A549 (cell line): Measurements from ENCODE around the gene TRERF1. TPM values are rescaled to one million over a fixed set of nuclear protein-coding genes. Genes with fewer than 3 reads are reported as not detected.

Experiments
- ATAC-seq, 2 experiments: fragments of 200-7000 bp in 1 of 2; fragments of >200 bp in 1 of 2; cut with Nextera tagmentation in 1 of 2; cut with Tn5 transposase in 1 of 2; 3 replicates each; pipeline versions ENCODE4 v1.8.0 to v1.9.1; 2018 to 2020; ENCODE audit warnings: mild to moderate bottlenecking in 1 of 2, moderate library complexity in 1 of 2
- CTCF ChIA-PET: fragments of 300-600 bp; sonication (Branson Sonifier 250); formaldehyde crosslinking; extraction: SDS; loops from one replicate; lab custom pipeline; 2021; ENCODE audit warnings: antibody characterized with exemption, inconsistent platforms; lab: Yijun Ruan, JAX
- POLR2A ChIA-PET: fragments of 350-600 bp; formaldehyde crosslinking; extraction: SDS; loops from one replicate; lab custom pipeline; 2021; ENCODE audit warnings: antibody characterized with exemption, inconsistent platforms; lab: Yijun Ruan, JAX
- DNase-seq, 2 experiments: peaks; one replicate each; pipeline versions ENCODE4 v3.0.0 to v3.0.0-alpha.2; 2011 to 2016; ENCODE audit warnings: low read depth in 1 of 2, low spot score in 1 of 2
- FAIRE-seq: peaks from 2 replicates; lab custom pipeline; 2011; peaks lifted over from hg19 to GRCh38; lab: Jason Lieb, UNC
- H3K27ac ChIP-seq, 2 experiments: fragments of >200 bp; sonication (Bioruptor Twin); formaldehyde crosslinking; 3 replicates each; pipeline ENCODE4 v1.5.1; 2016 to 2017
- H3K4me1 ChIP-seq: fragments of >200 bp; sonication (Bioruptor Twin); formaldehyde crosslinking; 3 replicates; pipeline ENCODE4 v1.6.1; 2016
- H3K4me2 ChIP-seq: fragments of >200 bp; sonication (Bioruptor Twin); formaldehyde crosslinking; 3 replicates; pipeline ENCODE4 v1.6.1; 2016
- H3K4me3 ChIP-seq: fragments of >200 bp; sonication (Bioruptor Twin); formaldehyde crosslinking; 3 replicates; pipeline ENCODE4 v1.5.1; 2016
- H3K9me3 ChIP-seq: fragments of >200 bp; sonication (Bioruptor Twin); formaldehyde crosslinking; 3 replicates; pipeline ENCODE4 v1.6.1; 2016
- ATOH8 ChIP-seq: fragments of 250-450 bp; sonication (Bioruptor Pico); IDR thresholded peaks from 2 replicates; pipeline ENCODE4 v1.5.0; 2020; ENCODE audit warnings: low read depth, mild to moderate bottlenecking, moderate library complexity
- BCL3 ChIP-seq: fragments of >200 bp; sonication (Bioruptor Twin); formaldehyde crosslinking; IDR thresholded peaks from 3 replicates; pipeline ENCODE4 v1.6.1; 2016
- CBX2 ChIP-seq: fragments of 200-600 bp; sonication (generic); IDR thresholded peaks from 2 replicates; pipeline ENCODE4 v1.6.1; 2016; ENCODE audit warnings: low read depth, mild to moderate bottlenecking, borderline replicate concordance
- CBX8 ChIP-seq: fragments of 200-600 bp; sonication (generic); IDR thresholded peaks from 2 replicates; pipeline ENCODE4 v1.6.1; 2016
- CHD2 ChIP-seq: fragments of 150-350 bp; IDR thresholded peaks from 2 replicates; pipeline ENCODE4 v1.6.1; 2014; ENCODE audit warnings: low read length; ENCODE audit not compliant: partially characterized antibody
- EHMT2 ChIP-seq: fragments of 200-600 bp; sonication (generic); IDR thresholded peaks from 2 replicates; pipeline ENCODE4 v1.6.1; 2016; ENCODE audit warnings: antibody characterized with exemption, low read depth, mild to moderate bottlenecking, moderate library complexity
- FOSB ChIP-seq: fragments of 250-450 bp; sonication (Bioruptor Pico); IDR thresholded peaks from 2 replicates; pipeline ENCODE4 v1.5.0; 2020; ENCODE audit warnings: mild to moderate bottlenecking, moderate library complexity
- FOSL2 ChIP-seq, 2 experiments: fragments of 450-650 bp in 1 of 2; fragments of >200 bp in 1 of 2; sonication (Bioruptor Twin) in 1 of 2; formaldehyde crosslinking; IDR thresholded peaks; 2 replicates each; pipeline versions ENCODE4 v1.5.0 to v1.6.1; 2016 to 2020; ENCODE audit warnings: mild to moderate bottlenecking in 1 of 2, moderate library complexity in 1 of 2
- FOXS1 ChIP-seq: fragments of 250-450 bp; sonication (Bioruptor Pico); IDR thresholded peaks from 2 replicates; pipeline ENCODE4 v1.5.0; 2020; ENCODE audit warnings: mild to moderate bottlenecking, moderate library complexity
- HEYL ChIP-seq: fragments of 250-450 bp; sonication (Bioruptor Pico); IDR thresholded peaks from 2 replicates; pipeline ENCODE4 v1.8.0; 2021; ENCODE audit warnings: mild to moderate bottlenecking, moderate library complexity
- HMGXB4 ChIP-seq: fragments of 250-450 bp; sonication (Bioruptor Pico); IDR thresholded peaks from 2 replicates; pipeline ENCODE4 v1.5.0; 2021; ENCODE audit warnings: mild to moderate bottlenecking, moderate library complexity, borderline replicate concordance
- HOXB5 ChIP-seq: fragments of 250-450 bp; sonication (Bioruptor Pico); IDR thresholded peaks from 2 replicates; pipeline ENCODE4 v1.5.0; 2020; ENCODE audit warnings: mild to moderate bottlenecking, moderate library complexity
- JUN ChIP-seq, 2 experiments: fragments of >200 bp; sonication (Bioruptor Twin); formaldehyde crosslinking; IDR thresholded peaks; 2 replicates in 1 of 2; 3 replicates in 1 of 2; pipeline ENCODE4 v1.6.1; 2016 to 2017
- MAX ChIP-seq: IDR thresholded peaks from 2 replicates; pipeline ENCODE4 v1.6.1; 2012
- NPAS2 ChIP-seq: fragments of 250-450 bp; sonication (Bioruptor Pico); IDR thresholded peaks from 2 replicates; pipeline ENCODE4 v1.8.0; 2022; ENCODE audit warnings: mild to moderate bottlenecking, moderate library complexity, borderline replicate concordance
- NR3C1 ChIP-seq: fragments of >200 bp; sonication (Bioruptor Twin); formaldehyde crosslinking; IDR thresholded peaks from 3 replicates; pipeline ENCODE4 v1.6.1; 2017
- PBX3 ChIP-seq: IDR thresholded peaks from 2 replicates; pipeline ENCODE4 v1.6.1; 2012
- PHF8 ChIP-seq: fragments of 200-600 bp; sonication (generic); IDR thresholded peaks from 2 replicates; pipeline ENCODE4 v1.6.1; 2016; ENCODE audit warnings: low read depth, mild to moderate bottlenecking, antibody characterized with exemption, moderate library complexity, borderline replicate concordance
- RAD21 ChIP-seq, 2 experiments: fragments of >200 bp in 1 of 2; sonication (Bioruptor Twin) in 1 of 2; formaldehyde crosslinking in 1 of 2; IDR thresholded peaks in 1 of 2; conservative IDR thresholded peaks in 1 of 2; 2 replicates in 1 of 2; 3 replicates in 1 of 2; pipeline ENCODE4 v1.6.1; 2012 to 2018; ENCODE audit warnings: inconsistent platforms in 1 of 2
- RARB ChIP-seq: fragments of 250-450 bp; sonication (Bioruptor Pico); IDR thresholded peaks from 2 replicates; pipeline ENCODE4 v1.8.0; 2021; ENCODE audit warnings: mild to moderate bottlenecking, moderate library complexity
- RCOR1 ChIP-seq: fragments of 150-350 bp; IDR thresholded peaks from 2 replicates; pipeline ENCODE4 v1.6.1; 2014; ENCODE audit warnings: antibody characterized with exemption, low read length, low read depth
- RFX5 ChIP-seq: fragments of 450-650 bp; IDR thresholded peaks from 2 replicates; pipeline ENCODE4 v1.7.1; 2014; ENCODE audit warnings: antibody characterized with exemption, mild to moderate bottlenecking, moderate library complexity
- TFCP2L1 ChIP-seq: fragments of 250-450 bp; sonication (Bioruptor Pico); IDR thresholded peaks from 2 replicates; pipeline ENCODE4 v1.5.0; 2021; ENCODE audit warnings: mild to moderate bottlenecking
- ZNF302 ChIP-seq: fragments of 250-450 bp; sonication (Bioruptor Pico); IDR thresholded peaks from 2 replicates; pipeline ENCODE4 v1.9.0; 2021; ENCODE audit warnings: inconsistent platforms, mild to moderate bottlenecking, moderate library complexity
- WGBS: methylation state at CpG from one replicate; pipeline ENCODE4 v1.1.6; 2017; ENCODE audit errors: missing lambda C conversion rate; 5-methylcytosine and 5-hydroxymethylcytosine counted together
- polyA plus RNA-seq, 4 experiments: library from polyadenylated mRNA; depleted of rRNA in 3 of 4; stranded (reverse); fragments of >200 nt; fragmentation: RNase III in 1 of 4; extraction: RNeasy Plus Mini Kit Qiagen cat#74134 plus additional on column Dnase treatment in 1 of 4; gene quantifications; 2 replicates in 3 of 4; 3 replicates in 1 of 4; pipeline ENCODE4 v1.2.3, GENCODE V29; 2011 to 2017

TRERF1 gene
- polyA plus RNA-seq, 2 of the 4 experiments (the other 2 are of a cell fraction), result 2.4 to 3.5 TPM

- no peak for DNase-seq
- no peak overlapping the region for H3K27ac ChIP-seq
- H3K4me1 ChIP-seq, result peaks cover 16% of the 10 kb centered on the region
- H3K9me3 ChIP-seq, result no peaks in the 10 kb centered on the region
- 87% methylated on average over 11 of the region's 11 CpGs for WGBS
- CTCF ChIA-PET, result interaction anchor here (0.9 kb wide), 1 partner anchor 104 kb away, joined by 5 read pairs; no protein-coding TSS in a partner anchor
- no peak overlapping the region for H3K4me2 ChIP-seq
- no peak for FAIRE-seq
- TF ChIP-seq TFCP2L1 (no peak), FOXS1 (no peak), RAD21 (conservative IDR thresholded peaks at IDR 0.05 in 1 of 2, IDR thresholded peaks at IDR 0.05 in 1 of 2) (no peak), EHMT2 (no peak), RARB (CRISPR knock-in tag) (no peak), PHF8 (no peak), PBX3 (no peak), ZNF302 (no peak), CBX2 (no peak), FOSL2 (IDR thresholded peaks at IDR 0.05) (no peak), FOSL2 (CRISPR knock-in tag; IDR thresholded peaks at IDR 0.05) (no peak), ATOH8 (CRISPR knock-in tag) (no peak)
- TF ChIP-seq, all 56 proteins: peak for 0
- H3K4me3 ChIP-seq, result no peak overlapping the region
- ATAC-seq, result no peak
- POLR2A ChIA-PET, result no interaction called here
Observed at GRCh38 chr6:42443312-42444060, 8.2 kb downstream of the TRERF1 start.

GRCh38 chr6:42441697-42442081, 10.0 kb downstream of the TRERF1 start:
- POLR2A ChIA-PET, result no interaction called here
- ATAC-seq (no peak), DNase-seq (no peak), FAIRE-seq (no peak)
- TF ChIP-seq FOSB (CRISPR knock-in tag), result no peak
- H3K4me1 ChIP-seq, result peaks cover 16% of the 10 kb centered on the region
- CTCF ChIA-PET, result interaction anchor here (1.2 kb wide), 1 partner anchor 79 kb away, joined by 3 read pairs; no protein-coding TSS in a partner anchor
- no peak overlapping the region for H3K4me3 ChIP-seq
- H3K4me2 ChIP-seq, result no peak overlapping the region
- no peak overlapping the region for H3K27ac ChIP-seq
- no peaks in the 10 kb centered on the region for H3K9me3 ChIP-seq
- WGBS, result 90% methylated on average over 5 of the region's 5 CpGs

- 86% methylated on average over 12 of the region's 12 CpGs for WGBS
- DNase-seq (no peak), FAIRE-seq (no peak), ATAC-seq (no peak)
- Histone ChIP-seq H3K4me3 (no peak overlapping the region), H3K9me3 (no peaks in the 10 kb centered on the region), H3K27ac (no peak overlapping the region), H3K4me1 (peaks cover 16% of the 10 kb centered on the region), H3K4me2 (peak overlapping the region; percentile 19; the same call in 1 of the 3 replicates)
- TF ChIP-seq NR3C1, result no peak
- no peak for TF ChIP-seq HOXB5 (CRISPR knock-in tag)
- no peak for TF ChIP-seq RCOR1
- TF ChIP-seq JUN (IDR thresholded peaks at IDR 0.05), result no peak
- no peak for TF ChIP-seq MAX
- no peak for TF ChIP-seq RFX5
- TF ChIP-seq NPAS2 (CRISPR knock-in tag), result no peak
- no peak for TF ChIP-seq HMGXB4
- no peak for TF ChIP-seq BCL3
- TF ChIP-seq HEYL (CRISPR knock-in tag), result no peak
- TF ChIP-seq ZNF302, result no peak
- TF ChIP-seq CHD2, result no peak
- no peak for TF ChIP-seq CBX8
- ChIA-PET POLR2A (no interaction called here), CTCF (interaction anchor here (0.9 to 1.2 kb wide), 2 partner anchors 13 to 80 kb away, joined by 3 read pairs; no protein-coding TSS in a partner anchor)
Observed at GRCh38 chr6:42440778-42441696, 10.7 kb downstream of the TRERF1 start.
